Measurements from ENCODE around the gene PFN1.
A peak's percentile ranks its signal among the peaks of the same experiment; 100 is the strongest.

The PFN1 gene

DNA sequence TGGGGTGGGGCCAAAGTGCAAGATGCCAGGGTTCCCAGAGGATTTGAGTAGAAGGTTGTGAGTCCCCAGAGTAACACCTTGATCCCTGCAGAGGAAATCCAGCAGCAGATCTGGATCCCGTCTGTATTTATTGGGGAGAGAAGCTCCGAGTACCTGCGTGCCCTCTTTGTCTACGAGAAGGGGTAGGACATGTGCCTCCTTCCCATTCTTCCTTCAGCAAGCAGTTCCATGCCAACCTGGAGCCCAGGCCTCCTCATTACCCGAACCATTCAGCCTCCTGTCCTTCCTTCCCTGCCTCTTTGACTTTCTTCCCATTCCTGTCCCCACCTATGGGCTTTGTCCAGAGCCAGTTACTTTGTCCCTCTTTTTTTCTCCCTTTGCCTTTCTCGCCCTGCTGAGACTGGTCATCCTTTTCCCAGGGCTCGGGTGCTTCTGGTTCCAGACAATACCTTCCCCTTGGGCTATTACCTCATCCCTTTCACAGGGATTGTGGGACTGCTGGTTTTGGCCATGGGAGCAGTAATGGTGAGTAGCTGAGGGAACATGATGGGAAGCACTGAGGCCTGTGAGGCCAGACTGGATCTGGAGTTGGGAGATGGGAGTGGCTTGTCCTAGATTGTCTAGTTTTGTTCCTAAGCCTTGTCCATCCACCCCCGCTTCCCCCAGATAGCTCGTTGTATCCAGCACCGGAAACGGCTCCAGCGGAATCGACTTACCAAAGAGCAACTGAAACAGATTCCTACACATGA, 5.4 kb downstream of the PFN1 start:
- no peak for ATAC-seq
- H3K36me3 Mint-ChIP-seq = peaks cover 71% of the 10 kb centered on the region
- no peaks in the 10 kb centered on the region for H3K9me3 Mint-ChIP-seq
- H3K27ac Mint-ChIP-seq = peak overlapping the region; percentile 92
- H3K4me3 Mint-ChIP-seq = peak overlapping the region; percentile 18
- no peaks in the 10 kb centered on the region for H3K27me3 Mint-ChIP-seq
- H3K4me1 Mint-ChIP-seq = peaks cover 75% of the 10 kb centered on the region

DNA sequence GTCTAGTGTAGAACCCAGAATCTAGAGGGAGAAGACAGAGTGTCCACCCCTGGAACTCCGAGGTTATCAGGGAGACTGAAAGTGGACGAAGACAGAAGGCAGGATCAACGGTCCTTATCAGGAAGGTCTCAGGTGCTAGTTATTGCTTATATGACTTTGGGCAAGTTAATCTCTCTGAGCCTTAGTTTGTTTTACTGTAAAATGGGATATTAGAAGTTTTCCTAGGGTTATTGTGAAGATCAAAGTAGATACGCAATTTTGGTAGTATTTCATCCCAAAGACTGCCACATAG, 7.1 kb downstream of the PFN1 start:
- Mint-ChIP-seq H3K27ac (peak overlapping the region; percentile 92), H3K4me1 (peaks cover 67% of the 10 kb centered on the region), H3K27me3 (no peaks in the 10 kb centered on the region), H3K36me3 (peaks cover 64% of the 10 kb centered on the region), H3K9me3 (no peaks in the 10 kb centered on the region), H3K4me3 (peak overlapping the region; percentile 91)
- ATAC-seq = no peak

DNA sequence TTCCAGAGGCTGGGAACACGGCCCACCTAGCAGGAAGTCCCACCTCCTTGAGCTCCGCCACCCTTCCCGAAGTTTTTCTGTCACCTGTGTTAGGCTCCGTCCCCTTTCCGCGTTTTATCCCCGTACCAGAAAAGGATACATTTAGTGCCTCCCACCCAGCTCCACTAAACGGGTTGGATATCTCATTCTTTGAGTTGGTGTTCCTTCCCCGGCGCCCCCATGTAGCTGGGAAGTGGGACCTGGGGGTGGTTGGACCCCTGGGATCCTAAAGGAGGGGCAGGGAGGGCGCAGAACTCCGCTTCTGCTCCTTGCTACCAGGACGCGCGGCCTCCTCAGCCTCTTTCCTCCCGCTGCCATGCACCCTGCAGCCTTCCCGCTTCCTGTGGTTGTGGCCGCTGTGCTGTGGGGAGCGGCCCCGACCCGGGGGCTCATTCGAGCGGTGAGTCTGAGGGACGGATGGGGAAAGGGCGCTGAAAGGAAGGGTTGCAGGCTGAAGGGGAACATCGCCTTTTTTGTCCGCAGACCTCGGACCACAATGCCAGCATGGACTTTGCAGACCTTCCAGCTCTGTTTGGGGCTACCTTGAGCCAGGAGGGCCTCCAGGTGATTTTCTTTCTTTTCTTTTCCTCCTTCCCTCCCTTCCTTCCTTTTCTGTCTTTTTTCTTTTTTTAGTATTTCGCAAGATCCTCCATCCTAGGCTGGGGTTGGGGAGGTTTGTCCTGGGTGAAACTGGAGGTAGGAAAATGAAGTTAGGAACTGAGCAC, 7.6 kb downstream of the PFN1 start:
- H3K27me3 Mint-ChIP-seq = no peaks in the 10 kb centered on the region
- peaks cover 65% of the 10 kb centered on the region for H3K36me3 Mint-ChIP-seq
- H3K4me3 Mint-ChIP-seq = peak overlapping the region; percentile 91
- peak overlapping the region; percentile 92 for H3K27ac Mint-ChIP-seq
- no peak for ATAC-seq
- H3K4me1 Mint-ChIP-seq = peaks cover 63% of the 10 kb centered on the region
- H3K9me3 Mint-ChIP-seq = no peaks in the 10 kb centered on the region

- no peaks in the 10 kb centered on the region for H3K9me3 Mint-ChIP-seq
- peaks cover 59% of the 10 kb centered on the region for H3K36me3 Mint-ChIP-seq
- peak within 1 kb of the TSS; percentile 92 for H3K27ac Mint-ChIP-seq
Measured at GRCh38 chr17:4939796-4940554, 8.4 kb downstream of the PFN1 start, which contains the start of the genes RNF167 and SLC25A11. Gene RNF167, plus strand, starts transcription at chr17:4940268. Its CDS starts 642 bp downstream, at chr17:4940910. Gene SLC25A11, minus strand, starts transcription at chr17:4940046. Its CDS starts 136 bp downstream, at chr17:4939910.

DNA sequence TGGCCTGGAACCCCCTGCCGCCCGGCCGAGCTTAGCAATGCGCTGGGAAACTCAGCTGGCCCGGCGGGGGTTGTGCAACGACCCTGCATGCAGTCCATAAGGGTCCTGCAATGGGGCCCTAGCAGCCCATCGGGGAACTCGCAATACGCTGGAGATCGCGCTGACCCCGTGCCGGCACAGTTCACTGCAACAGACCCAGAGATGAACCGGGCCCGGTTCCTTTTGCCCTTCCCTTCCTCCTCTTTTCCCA, 8.9 kb downstream of the PFN1 start:
- ATAC-seq = peak; percentile 3

More at GRCh38 chr17:4939796-4940554, 8.4 kb downstream of the PFN1 start, which contains the start of the genes RNF167 and SLC25A11:
- Mint-ChIP-seq H3K4me3 (peak within 1 kb of the TSS; percentile 91), H3K27me3 (no peaks in the 10 kb centered on the region), H3K4me1 (peaks cover 55% of the 10 kb centered on the region)
- ATAC-seq = peak; percentile 93

DNA sequence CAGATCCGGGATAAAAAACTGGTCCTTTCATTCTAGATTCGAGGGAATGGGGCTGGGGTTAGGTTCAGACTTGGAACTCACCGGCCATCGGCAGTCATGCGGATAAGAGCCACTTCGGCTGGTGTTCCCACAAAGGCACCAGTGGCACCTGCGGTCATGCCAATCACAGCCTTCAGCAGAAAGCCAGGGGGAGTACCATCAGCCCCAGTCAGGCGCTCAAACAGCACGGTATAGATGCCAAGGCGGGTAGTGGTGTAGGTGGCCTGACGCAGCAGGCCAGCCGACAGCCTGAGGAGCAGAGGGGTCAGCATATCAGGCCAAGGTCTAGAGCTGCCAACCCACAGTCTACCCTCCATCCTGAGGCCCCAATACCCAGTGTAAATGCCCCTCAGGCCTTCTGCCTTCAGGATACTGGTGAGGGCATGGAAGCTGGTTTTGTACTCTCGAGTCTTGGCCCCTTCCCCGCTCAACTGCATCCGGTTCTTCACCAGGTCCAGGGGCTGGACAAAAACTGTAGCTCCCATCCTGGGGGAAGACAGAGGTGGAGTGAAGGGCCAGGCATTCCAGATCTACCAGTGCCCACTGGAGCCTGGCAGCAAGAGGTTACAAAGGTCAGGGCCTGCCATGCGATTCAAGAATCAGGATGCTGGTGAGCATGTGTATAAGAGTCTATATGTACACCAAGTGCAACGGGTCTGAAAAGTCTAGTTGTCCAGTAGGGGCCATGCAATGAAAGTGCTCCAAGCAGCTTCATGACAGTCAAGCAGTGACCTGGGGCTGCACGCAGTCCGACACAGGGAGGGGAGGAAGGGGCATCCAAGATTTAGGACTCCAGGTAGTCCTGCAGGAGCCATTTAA, 9.4 kb downstream of the PFN1 start:
- ATAC-seq = no peak
- peaks cover 49% of the 10 kb centered on the region for H3K36me3 Mint-ChIP-seq
- no peaks in the 10 kb centered on the region for H3K9me3 Mint-ChIP-seq
- H3K4me3 Mint-ChIP-seq = peak overlapping the region; percentile 91
- peak overlapping the region; percentile 92 for H3K27ac Mint-ChIP-seq
- peaks cover 53% of the 10 kb centered on the region for H3K4me1 Mint-ChIP-seq
- peaks cover 7% of the 10 kb centered on the region for H3K27me3 Mint-ChIP-seq

More for the DNA sequence above, 8.9 kb downstream of the PFN1 start:
- Mint-ChIP-seq H3K27ac (peak overlapping the region; percentile 92), H3K27me3 (peaks cover under 1% of the 10 kb centered on the region), H3K4me1 (peaks cover 53% of the 10 kb centered on the region), H3K36me3 (peaks cover 54% of the 10 kb centered on the region), H3K9me3 (no peaks in the 10 kb centered on the region), H3K4me3 (peak overlapping the region; percentile 91)

- peaks cover 43% of the 10 kb centered on the region for H3K36me3 Mint-ChIP-seq
- no peaks in the 10 kb centered on the region for H3K9me3 Mint-ChIP-seq
- no peak for ATAC-seq
- H3K4me1 Mint-ChIP-seq = peaks cover 53% of the 10 kb centered on the region
- peak overlapping the region; percentile 91 for H3K4me3 Mint-ChIP-seq
- H3K27ac Mint-ChIP-seq = peak overlapping the region; percentile 92
- peaks cover 11% of the 10 kb centered on the region for H3K27me3 Mint-ChIP-seq
Measured at GRCh38 chr17:4938069-4938491, 10.2 kb downstream of the PFN1 start.

GRCh38 chr17:4937553-4937952, 10.8 kb downstream of the PFN1 start:
- H3K27me3 Mint-ChIP-seq = peaks cover 11% of the 10 kb centered on the region
- H3K9me3 Mint-ChIP-seq = no peaks in the 10 kb centered on the region
- peaks cover 38% of the 10 kb centered on the region for H3K36me3 Mint-ChIP-seq
- H3K27ac Mint-ChIP-seq = no peak overlapping the region
- ATAC-seq = no peak
- H3K4me1 Mint-ChIP-seq = peaks cover 53% of the 10 kb centered on the region
- H3K4me3 Mint-ChIP-seq = no peak overlapping the region

GRCh38 chr17:4936436-4936835, 11.9 kb downstream of the PFN1 start:
- Mint-ChIP-seq H3K9me3 (no peaks in the 10 kb centered on the region), H3K27ac (no peak overlapping the region), H3K36me3 (peaks cover 37% of the 10 kb centered on the region), H3K27me3 (peaks cover 11% of the 10 kb centered on the region), H3K4me3 (no peak overlapping the region), H3K4me1 (peaks cover 50% of the 10 kb centered on the region)
- no peak for ATAC-seq

DNA sequence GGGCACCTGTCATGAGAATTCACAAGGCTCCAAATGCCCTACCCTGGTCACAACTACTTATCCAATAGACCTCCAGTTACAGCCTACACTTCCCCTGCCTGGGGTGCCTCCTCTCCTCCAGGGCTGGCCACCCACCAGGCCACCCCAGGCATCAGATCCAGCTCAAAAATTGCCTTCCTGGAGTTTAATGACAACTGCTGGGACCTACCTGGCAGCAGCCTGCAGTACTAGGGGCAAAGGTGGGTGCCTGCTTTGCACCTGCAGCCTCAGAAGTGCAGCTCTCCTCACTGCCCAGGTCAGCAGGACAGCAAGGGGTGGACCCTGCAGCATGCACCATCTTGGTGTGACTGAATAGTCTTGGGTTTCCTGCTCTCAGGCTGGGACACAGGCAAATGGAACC, 12.7 kb downstream of the PFN1 start:
- Mint-ChIP-seq H3K4me1 (peaks cover 51% of the 10 kb centered on the region), H3K9me3 (no peaks in the 10 kb centered on the region), H3K27ac (no peak overlapping the region), H3K4me3 (no peak overlapping the region), H3K36me3 (peaks cover 37% of the 10 kb centered on the region), H3K27me3 (peaks cover 11% of the 10 kb centered on the region)
- ATAC-seq = no peak

DNA sequence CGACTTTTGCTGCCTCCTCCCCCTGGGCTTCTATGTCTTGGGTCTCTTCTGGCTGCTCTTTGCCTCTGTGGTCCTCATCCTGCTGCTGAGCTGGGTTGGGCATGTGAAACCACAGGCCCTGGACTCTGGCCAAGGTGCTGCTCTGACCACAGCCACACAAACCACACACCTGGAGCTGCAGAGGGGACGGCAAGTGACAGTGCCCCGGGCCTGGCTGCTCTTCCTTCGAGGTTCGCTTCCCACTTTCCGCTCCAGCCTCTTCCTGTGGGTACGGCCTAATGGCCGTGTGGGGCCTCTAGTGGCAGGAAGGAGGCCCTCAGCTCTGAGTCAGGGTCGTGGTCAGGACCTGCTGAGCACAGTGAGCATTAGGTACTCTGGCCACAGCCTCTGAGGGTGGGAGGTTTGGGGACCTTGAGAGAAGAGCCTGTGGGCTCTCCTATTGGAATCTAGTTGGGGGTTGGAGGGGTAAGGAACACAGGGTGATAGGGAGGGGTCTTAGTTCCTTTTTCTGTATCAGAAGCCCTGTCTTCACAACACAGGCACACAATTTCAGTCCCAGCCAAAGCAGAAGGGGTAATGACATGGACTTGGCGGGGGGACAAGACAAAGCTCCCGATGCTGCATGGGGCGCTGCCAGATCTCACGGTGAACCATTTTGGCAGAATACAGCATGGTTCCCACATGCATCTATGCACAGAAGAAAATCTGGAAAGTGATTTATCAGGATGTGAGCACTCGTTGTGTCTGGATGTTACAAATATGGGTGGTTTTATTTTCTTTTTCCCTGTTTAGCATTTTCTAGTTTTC, 14.0 kb downstream of the PFN1 start:
- no peak for ATAC-seq
- Mint-ChIP-seq H3K36me3 (peaks cover 39% of the 10 kb centered on the region), H3K27ac (peak overlapping the region; percentile 73), H3K9me3 (no peaks in the 10 kb centered on the region), H3K4me3 (peak overlapping the region; percentile 19), H3K4me1 (peaks cover 52% of the 10 kb centered on the region), H3K27me3 (peaks cover 11% of the 10 kb centered on the region)

GRCh38 chr17:4933646-4934045, 14.7 kb downstream of the PFN1 start:
- H3K27me3 Mint-ChIP-seq = peaks cover 11% of the 10 kb centered on the region
- H3K4me3 Mint-ChIP-seq = no peak overlapping the region
- H3K36me3 Mint-ChIP-seq = peaks cover 39% of the 10 kb centered on the region
- H3K27ac Mint-ChIP-seq = peak overlapping the region; percentile 73
- ATAC-seq = no peak
- H3K9me3 Mint-ChIP-seq = no peaks in the 10 kb centered on the region
- peaks cover 45% of the 10 kb centered on the region for H3K4me1 Mint-ChIP-seq

- peaks cover 34% of the 10 kb centered on the region for H3K36me3 Mint-ChIP-seq
Measured at GRCh38 chr17:4932756-4933155, 15.6 kb downstream of the PFN1 start.

GRCh38 chr17:4931963-4932362, 16.4 kb downstream of the PFN1 start, which contains the start of gene GP1BA:
Gene GP1BA, plus strand, starts transcription at chr17:4932277. Its CDS starts 328 bp downstream, at chr17:4932605.
- H3K27ac Mint-ChIP-seq = peak within 1 kb of the TSS; percentile 14
- peaks cover 11% of the 10 kb centered on the region for H3K27me3 Mint-ChIP-seq
- peak; percentile 64 for ATAC-seq
- H3K9me3 Mint-ChIP-seq = no peaks in the 10 kb centered on the region
- peaks cover 39% of the 10 kb centered on the region for H3K4me1 Mint-ChIP-seq
- H3K36me3 Mint-ChIP-seq = peaks cover 29% of the 10 kb centered on the region
- H3K4me3 Mint-ChIP-seq = no peak within 1 kb of the TSS

More at GRCh38 chr17:4932756-4933155, 15.6 kb downstream of the PFN1 start:
- Mint-ChIP-seq H3K4me3 (no peak overlapping the region), H3K27me3 (peaks cover 11% of the 10 kb centered on the region), H3K27ac (no peak overlapping the region), H3K9me3 (no peaks in the 10 kb centered on the region), H3K4me1 (peaks cover 39% of the 10 kb centered on the region)
- ATAC-seq = no peak
